Measurements from ENCODE around the gene SORBS1.

SORBS1 gene

GRCh38 chr10:95511314-95511713 is 49.9 kb downstream of the SORBS1 start:
- DNase-seq = no peak

GRCh38 chr10:95509251-95509650 is 51.9 kb downstream of the SORBS1 start:
- DNase-seq = no peak

DNA sequence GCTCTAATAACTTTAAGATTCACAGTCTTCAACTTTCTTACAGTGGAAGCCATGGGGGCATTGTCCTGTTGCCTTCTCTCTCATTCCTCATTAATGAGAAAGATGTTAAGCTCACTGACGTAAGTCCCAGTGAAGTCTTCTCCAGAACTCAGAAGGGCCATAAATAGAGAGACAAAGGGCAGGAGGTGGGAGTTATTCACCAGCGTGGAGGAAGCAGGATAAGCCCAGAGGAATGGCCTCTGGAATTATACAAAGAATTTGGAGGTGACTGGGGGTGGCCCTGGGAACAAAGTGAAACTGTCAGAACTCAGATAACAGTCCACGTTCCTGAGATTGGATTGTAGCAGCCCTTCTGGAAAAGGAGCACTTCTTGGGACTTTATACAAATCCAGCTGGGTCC is 52.4 kb downstream of the SORBS1 start:
- no peak for DNase-seq

- no peak for DNase-seq
These were observed 55.0 kb downstream of the SORBS1 start for GRCh38 chr10:95506056-95506737.

GRCh38 chr10:95505641-95506040 is 55.5 kb downstream of the SORBS1 start:
- DNase-seq = no peak

DNA sequence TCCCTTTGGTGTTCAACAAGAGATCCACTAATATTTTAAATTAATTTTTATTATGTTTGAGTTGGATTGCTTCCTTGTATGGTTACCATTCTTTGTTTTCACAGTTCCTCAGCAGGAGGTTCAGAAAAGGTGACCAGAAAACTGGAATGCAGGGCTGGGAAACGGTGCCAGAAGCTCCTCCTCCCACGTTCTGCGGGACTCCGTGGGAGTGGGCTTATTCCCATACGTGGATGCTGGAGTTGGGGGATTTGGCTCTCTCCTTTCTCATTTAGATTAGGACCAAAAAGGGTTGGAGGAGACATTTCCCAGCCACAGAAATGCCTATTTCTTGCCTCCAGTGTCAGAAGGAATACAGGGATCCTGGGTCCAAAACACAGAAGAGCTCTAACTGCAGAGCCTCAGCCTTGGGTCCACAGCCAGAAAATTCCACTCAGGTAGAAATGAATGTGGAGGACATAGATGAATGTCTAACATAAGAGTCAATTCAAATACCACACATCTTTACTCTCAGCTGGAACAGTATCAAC is 56.0 kb downstream of the SORBS1 start:
- DNase-seq = no peak

DNA sequence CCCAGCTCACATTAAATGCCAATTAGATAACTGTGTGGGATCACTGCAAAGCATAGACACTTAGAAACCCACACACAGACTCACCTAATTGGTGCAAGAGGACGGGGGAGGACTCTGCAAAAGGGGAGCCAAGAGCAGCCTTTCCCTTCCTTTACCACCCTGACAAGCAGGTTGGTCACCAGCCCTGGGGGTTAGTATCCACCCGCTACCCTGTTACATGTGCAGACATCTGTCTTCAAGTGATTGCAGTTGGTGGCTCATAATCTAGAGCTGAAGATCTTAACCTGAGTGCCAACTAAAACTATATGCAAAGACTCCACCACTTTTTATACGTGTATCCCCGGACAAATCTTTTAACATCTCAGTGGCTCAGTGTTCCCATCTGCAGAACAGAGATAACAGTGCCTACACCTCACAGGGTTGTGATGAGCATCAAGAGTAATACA is 56.9 kb downstream of the SORBS1 start:
- DNase-seq = no peak

DNA sequence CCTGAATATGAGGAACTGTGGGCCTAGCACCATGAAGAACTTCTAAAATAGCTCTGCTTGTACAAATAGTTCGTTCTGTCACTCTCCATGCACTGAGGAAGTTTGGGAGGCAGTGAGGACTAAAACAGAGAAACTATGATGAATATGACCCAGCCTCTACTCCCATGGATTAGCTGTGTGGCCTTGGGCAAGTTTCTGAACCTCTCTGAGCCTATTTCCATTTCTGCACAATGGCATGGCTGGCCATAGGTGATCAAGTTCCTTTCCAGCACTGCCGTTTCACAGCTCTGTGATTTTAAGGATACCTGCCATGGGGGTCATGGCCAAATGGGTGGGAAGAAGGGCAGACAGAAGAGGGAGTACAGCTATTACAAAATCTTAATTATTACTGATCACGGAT is 57.6 kb downstream of the SORBS1 start:
- no peak for DNase-seq

- DNase-seq = no peak
These were observed 58.2 kb downstream of the SORBS1 start for GRCh38 chr10:95503001-95503400.

- no peak for DNase-seq
These were observed 58.8 kb downstream of the SORBS1 start for GRCh38 chr10:95502377-95502776.

GRCh38 chr10:95501203-95502094 is 59.7 kb downstream of the SORBS1 start:
- no peak for DNase-seq

DNA sequence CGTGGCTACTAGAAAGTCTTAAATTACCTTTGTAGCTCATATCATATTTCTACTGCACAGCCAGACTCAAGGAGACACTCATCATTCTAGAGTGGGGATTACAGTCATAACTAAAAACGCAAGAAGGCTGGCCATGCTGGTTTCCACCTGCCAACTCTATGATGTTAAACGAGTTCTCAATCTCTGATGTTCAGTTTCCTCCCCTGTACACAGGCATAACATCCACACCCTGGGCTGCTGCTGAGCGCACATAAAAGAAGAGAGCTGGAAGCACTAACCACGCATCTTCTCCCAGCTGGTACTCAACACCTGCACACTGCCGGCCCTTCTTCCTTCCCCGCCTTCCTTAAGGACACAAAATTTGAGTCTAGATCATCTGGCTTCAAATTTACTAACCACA is 60.5 kb downstream of the SORBS1 start:
- no peak for DNase-seq

DNA sequence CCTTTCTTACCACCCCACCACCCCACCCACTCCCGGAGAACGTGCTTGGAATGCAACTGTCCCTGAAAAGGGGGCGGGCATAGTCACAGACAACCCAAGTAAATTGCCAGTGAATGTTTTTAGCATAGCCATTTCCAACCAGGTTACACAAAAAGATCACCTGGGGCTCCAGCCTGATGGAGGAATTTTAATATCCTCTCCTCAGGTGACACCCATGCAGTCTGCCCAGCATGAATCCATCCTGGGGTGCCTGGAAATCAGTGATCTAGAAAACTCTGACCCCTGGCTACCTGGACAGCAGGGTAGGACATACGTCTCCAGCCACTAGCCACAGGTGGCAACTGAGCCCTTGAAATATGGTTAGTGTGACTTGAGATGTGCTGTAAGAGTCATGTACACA is 61.1 kb downstream of the SORBS1 start:
- DNase-seq = no peak

- DNase-seq = no peak
These were observed 61.6 kb downstream of the SORBS1 start for GRCh38 chr10:95499482-95499989.

- DNase-seq = no peak
These were observed 64.2 kb downstream of the SORBS1 start for GRCh38 chr10:95496951-95497350.

- DNase-seq = no peak
These were observed 64.8 kb downstream of the SORBS1 start for GRCh38 chr10:95496246-95496911.

- no peak for DNase-seq
These were observed 67.3 kb downstream of the SORBS1 start for GRCh38 chr10:95493862-95494261.

GRCh38 chr10:95487994-95488393 is 73.2 kb downstream of the SORBS1 start:
- no peak for DNase-seq

- no peak for DNase-seq
These were observed 75.9 kb downstream of the SORBS1 start for GRCh38 chr10:95485056-95485844.

- no peak for DNase-seq
These were observed 78.5 kb downstream of the SORBS1 start for GRCh38 chr10:95482501-95483233.

- no peak for DNase-seq
These were observed 80.2 kb downstream of the SORBS1 start for GRCh38 chr10:95480901-95481491.
